ENCODE measurements around the gene KRTAP10-11. TPM values are rescaled to one million over a fixed set of nuclear protein-coding genes. Genes with fewer than 3 reads are reported as not detected.

Gene KRTAP10-11
- polyA plus RNA-seq, 1 of the 3 experiments (the other 2 are of a cell fraction), result not detected

DNA sequence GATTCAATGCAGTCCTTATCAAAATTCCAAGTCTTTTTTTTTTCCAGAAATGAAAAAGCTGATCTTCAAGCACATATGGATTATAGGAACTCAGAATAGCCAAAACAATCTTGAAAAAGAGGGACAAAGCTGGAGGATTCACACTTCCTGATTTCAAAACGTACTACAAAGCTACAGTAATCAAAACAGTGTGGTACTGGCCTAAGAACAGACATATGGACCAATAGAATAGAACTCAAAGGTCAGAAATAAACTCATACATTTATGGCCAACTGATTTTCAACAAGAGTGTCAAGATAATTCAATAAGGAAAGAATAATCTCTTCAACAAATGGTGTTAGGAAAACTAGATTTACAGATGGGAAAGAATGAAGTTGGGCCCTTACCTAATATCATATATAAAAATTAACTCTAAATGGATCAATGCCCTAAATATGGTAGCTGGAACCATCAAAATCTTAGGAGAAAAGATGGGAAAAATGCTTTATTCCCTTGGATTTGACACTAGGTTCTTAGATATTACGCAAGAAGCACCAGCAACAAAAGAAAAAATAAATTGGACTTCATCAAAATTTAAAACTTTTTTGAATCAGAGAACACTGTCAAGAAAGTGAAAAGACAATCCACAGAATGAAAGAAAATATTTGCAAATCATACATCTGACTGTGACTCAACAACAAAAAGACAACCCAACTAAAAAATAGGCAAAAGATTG lies 46.7 kb downstream of the KRTAP10-11 start:
- no peak for TF ChIP-seq FOXM1 (IDR thresholded peaks at IDR 0.05; ENCODE audit: low read depth)
- no peak for TF ChIP-seq TCF12 (IDR thresholded peaks at IDR 0.05)
- TF ChIP-seq MEF2A (IDR thresholded peaks at IDR 0.05; ENCODE audit: borderline replicate concordance, low read depth), result no peak
- no peak for TF ChIP-seq NRF1 (IDR thresholded peaks at IDR 0.05; ENCODE audit: low read depth, low read length)
- TF ChIP-seq POLR2AphosphoS5 (IDR thresholded peaks at IDR 0.05; ENCODE audit: low read depth, low read length), result no peak
- Histone ChIP-seq H3F3A (replicated peaks; ENCODE audit: insufficient read depth) (no peaks in the 10 kb centered on the region), H3K79me2 (ENCODE audit: insufficient read depth) (no peaks in the 10 kb centered on the region), H3K4me2 (no peak overlapping the region), H4K20me1 (ENCODE audit: insufficient read depth) (no peaks in the 10 kb centered on the region), H3K9ac (no peak overlapping the region), H3K27ac (ENCODE audit: low read depth in 2 of 2, low read length in 1 of 2) (no peak overlapping the region), H3K27me3 (ENCODE audit: insufficient read depth) (peaks cover 34% of the 10 kb centered on the region), H3K4me1 (ENCODE audit: control insufficient read depth in 1 of 2, insufficient read depth in 2 of 2, low read depth in 1 of 2, low read length in 1 of 2) (no peaks in the 10 kb centered on the region; a peak in 1 of 4 replicates), H3K36me3 (replicated peaks in 1 of 2; ENCODE audit: control insufficient read depth in 1 of 2, insufficient read depth in 2 of 2, low read length in 1 of 2) (no peaks in the 10 kb centered on the region), H3K9me2 (no peaks in the 10 kb centered on the region), H3K9me3 (0 out of 2 replicates have a peak, but pooled peaks cover 18% of the 10 kb centered on the region), H3K4me3 (ENCODE audit: low read depth in 2 of 2, low read length in 1 of 2) (no peak overlapping the region), H2AFZ (ENCODE audit: low read depth) (no peak overlapping the region)
- WGBS (ENCODE audit: low lambda C conversion rate), result 35% methylated on average over 2 of the region's 2 CpGs
- DNase-seq, result no peak
- ChIA-PET CTCF (interaction anchor here (1.5 kb wide), 1 partner anchor 100 kb away, joined by 4 read pairs; no protein-coding TSS in a partner anchor), POLR2A (no interaction called here)

DNA sequence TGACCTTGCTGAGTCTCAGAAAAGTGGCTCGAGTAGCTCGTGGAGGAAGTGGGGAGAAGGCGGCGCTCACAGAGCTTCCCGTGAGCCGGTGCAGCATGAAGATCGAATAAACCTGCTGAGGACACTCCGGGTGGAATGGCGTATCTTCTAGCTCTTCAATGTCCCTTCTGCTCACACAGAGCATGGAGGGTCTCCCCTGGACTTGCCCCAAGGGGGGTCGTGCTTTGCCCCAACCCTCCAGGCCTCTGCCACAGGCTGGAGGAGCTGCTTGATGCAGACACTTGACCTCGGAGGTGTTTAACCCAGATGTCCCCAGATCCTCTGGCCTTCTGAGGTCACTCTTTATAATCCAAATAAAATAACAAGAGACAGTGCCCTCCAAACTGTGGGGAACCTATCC lies 48.6 kb downstream of the KRTAP10-11 start:
- no peaks in the 10 kb centered on the region for H3K79me2 ChIP-seq (ENCODE audit: insufficient read depth)
- no peaks in the 10 kb centered on the region for H3K9me2 ChIP-seq
- ChIA-PET POLR2A (no interaction called here), CTCF (interaction anchor here (1.5 kb wide), 1 partner anchor 99 kb away, joined by 4 read pairs; no protein-coding TSS in a partner anchor)
- no peak overlapping the region for H2AFZ ChIP-seq (ENCODE audit: low read depth)
- H3K4me2 ChIP-seq, result no peak overlapping the region
- DNase-seq, result no peak
- H3K9ac ChIP-seq, result no peak overlapping the region
- no peaks in the 10 kb centered on the region; a peak in 1 of 4 replicates for H3K4me1 ChIP-seq (ENCODE audit: control insufficient read depth in 1 of 2, insufficient read depth in 2 of 2, low read depth in 1 of 2, low read length in 1 of 2)
- no peak overlapping the region for H3K4me3 ChIP-seq (ENCODE audit: low read depth in 2 of 2, low read length in 1 of 2)
- no peaks in the 10 kb centered on the region for H3F3A ChIP-seq (replicated peaks; ENCODE audit: insufficient read depth)
- H3K27ac ChIP-seq (ENCODE audit: low read depth in 2 of 2, low read length in 1 of 2), result no peak overlapping the region
- H4K20me1 ChIP-seq (ENCODE audit: insufficient read depth), result no peaks in the 10 kb centered on the region
- H3K36me3 ChIP-seq (replicated peaks in 1 of 2; ENCODE audit: control insufficient read depth in 1 of 2, insufficient read depth in 2 of 2, low read length in 1 of 2), result no peaks in the 10 kb centered on the region
- H3K9me3 ChIP-seq, result 0 out of 2 replicates have a peak, but pooled peaks cover 18% of the 10 kb centered on the region
- WGBS (ENCODE audit: low lambda C conversion rate), result 14% methylated on average over 9 of the region's 11 CpGs
- H3K27me3 ChIP-seq (ENCODE audit: insufficient read depth), result peaks cover 38% of the 10 kb centered on the region
- TF ChIP-seq TAF1 (IDR thresholded peaks at IDR 0.05; ENCODE audit: borderline replicate concordance, low read depth, low read length) (no peak), CHD2 (IDR thresholded peaks at IDR 0.05; ENCODE audit: low read length, partially characterized antibody) (no peak), SIN3A (IDR thresholded peaks at IDR 0.05; ENCODE audit: borderline replicate concordance, low read depth, low read length) (no peak), EP300 (IDR thresholded peaks at IDR 0.05; ENCODE audit: borderline replicate concordance in 1 of 2, low read depth in 1 of 2, low read length in 1 of 2) (no peak), FOXJ3 (CRISPR knock-in tag; IDR thresholded peaks at IDR 0.05) (no peak), MXI1 (IDR thresholded peaks at IDR 0.05; ENCODE audit: low read depth, low read length) (no peak), EZH2phosphoT487 (IDR thresholded peaks at IDR 0.05; ENCODE audit: borderline replicate concordance, low read depth) (no peak), RFX5 (IDR thresholded peaks at IDR 0.05; ENCODE audit: low read length) (no peak), RAD21 (IDR thresholded peaks at IDR 0.05; ENCODE audit: low read length) (no peak), RXRA (IDR thresholded peaks at IDR 0.05; ENCODE audit: borderline replicate concordance, low read depth) (no peak), GABPA (IDR thresholded peaks at IDR 0.05; ENCODE audit: low read depth) (no peak)
- TF ChIP-seq, protein P1, sequence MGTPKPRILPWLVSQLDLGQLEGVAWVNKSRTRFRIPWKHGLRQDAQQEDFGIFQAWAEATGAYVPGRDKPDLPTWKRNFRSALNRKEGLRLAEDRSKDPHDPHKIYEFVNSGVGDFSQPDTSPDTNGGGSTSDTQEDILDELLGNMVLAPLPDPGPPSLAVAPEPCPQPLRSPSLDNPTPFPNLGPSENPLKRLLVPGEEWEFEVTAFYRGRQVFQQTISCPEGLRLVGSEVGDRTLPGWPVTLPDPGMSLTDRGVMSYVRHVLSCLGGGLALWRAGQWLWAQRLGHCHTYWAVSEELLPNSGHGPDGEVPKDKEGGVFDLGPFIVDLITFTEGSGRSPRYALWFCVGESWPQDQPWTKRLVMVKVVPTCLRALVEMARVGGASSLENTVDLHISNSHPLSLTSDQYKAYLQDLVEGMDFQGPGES (IDR thresholded peaks at IDR 0.05; ENCODE audit: low read depth, low read length), result no peak
- TF ChIP-seq, protein P2, sequence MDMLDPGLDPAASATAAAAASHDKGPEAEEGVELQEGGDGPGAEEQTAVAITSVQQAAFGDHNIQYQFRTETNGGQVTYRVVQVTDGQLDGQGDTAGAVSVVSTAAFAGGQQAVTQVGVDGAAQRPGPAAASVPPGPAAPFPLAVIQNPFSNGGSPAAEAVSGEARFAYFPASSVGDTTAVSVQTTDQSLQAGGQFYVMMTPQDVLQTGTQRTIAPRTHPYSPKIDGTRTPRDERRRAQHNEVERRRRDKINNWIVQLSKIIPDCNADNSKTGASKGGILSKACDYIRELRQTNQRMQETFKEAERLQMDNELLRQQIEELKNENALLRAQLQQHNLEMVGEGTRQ (IDR thresholded peaks at IDR 0.05; ENCODE audit: borderline replicate concordance, low read depth, low read length), result no peak
- TF ChIP-seq, protein P3, sequence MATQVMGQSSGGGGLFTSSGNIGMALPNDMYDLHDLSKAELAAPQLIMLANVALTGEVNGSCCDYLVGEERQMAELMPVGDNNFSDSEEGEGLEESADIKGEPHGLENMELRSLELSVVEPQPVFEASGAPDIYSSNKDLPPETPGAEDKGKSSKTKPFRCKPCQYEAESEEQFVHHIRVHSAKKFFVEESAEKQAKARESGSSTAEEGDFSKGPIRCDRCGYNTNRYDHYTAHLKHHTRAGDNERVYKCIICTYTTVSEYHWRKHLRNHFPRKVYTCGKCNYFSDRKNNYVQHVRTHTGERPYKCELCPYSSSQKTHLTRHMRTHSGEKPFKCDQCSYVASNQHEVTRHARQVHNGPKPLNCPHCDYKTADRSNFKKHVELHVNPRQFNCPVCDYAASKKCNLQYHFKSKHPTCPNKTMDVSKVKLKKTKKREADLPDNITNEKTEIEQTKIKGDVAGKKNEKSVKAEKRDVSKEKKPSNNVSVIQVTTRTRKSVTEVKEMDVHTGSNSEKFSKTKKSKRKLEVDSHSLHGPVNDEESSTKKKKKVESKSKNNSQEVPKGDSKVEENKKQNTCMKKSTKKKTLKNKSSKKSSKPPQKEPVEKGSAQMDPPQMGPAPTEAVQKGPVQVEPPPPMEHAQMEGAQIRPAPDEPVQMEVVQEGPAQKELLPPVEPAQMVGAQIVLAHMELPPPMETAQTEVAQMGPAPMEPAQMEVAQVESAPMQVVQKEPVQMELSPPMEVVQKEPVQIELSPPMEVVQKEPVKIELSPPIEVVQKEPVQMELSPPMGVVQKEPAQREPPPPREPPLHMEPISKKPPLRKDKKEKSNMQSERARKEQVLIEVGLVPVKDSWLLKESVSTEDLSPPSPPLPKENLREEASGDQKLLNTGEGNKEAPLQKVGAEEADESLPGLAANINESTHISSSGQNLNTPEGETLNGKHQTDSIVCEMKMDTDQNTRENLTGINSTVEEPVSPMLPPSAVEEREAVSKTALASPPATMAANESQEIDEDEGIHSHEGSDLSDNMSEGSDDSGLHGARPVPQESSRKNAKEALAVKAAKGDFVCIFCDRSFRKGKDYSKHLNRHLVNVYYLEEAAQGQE (IDR thresholded peaks at IDR 0.05; ENCODE audit: low read depth, low read length), result no peak

Data from SK-N-SH (cell line).